ENCODE data around the gene FAM13A.

Gene FAM13A

GRCh38 chr4:88788424-88788823 lies 268.6 kb downstream of the FAM13A start:
- no peak for DNase-seq (ENCODE audit: low read depth)
- TF ChIP-seq CTCF (IDR thresholded peaks at IDR 0.05; ENCODE audit: control insufficient read depth, extremely low read depth, insufficient read depth), result no peak
- H3K4me3 ChIP-seq (ENCODE audit: low read depth, low read length), result no peak overlapping the region

- no peak for DNase-seq (ENCODE audit: low read depth)
Measured at GRCh38 chr4:88786011-88786410, 271.0 kb downstream of the FAM13A start.

GRCh38 chr4:88780389-88780788 lies 276.6 kb downstream of the FAM13A start:
- no peak for TF ChIP-seq CTCF (IDR thresholded peaks at IDR 0.05; ENCODE audit: control insufficient read depth, extremely low read depth, insufficient read depth)
- no peak for DNase-seq (ENCODE audit: low read depth)
- no peak overlapping the region for H3K4me3 ChIP-seq (ENCODE audit: low read depth, low read length)

More at GRCh38 chr4:88786011-88786410, 271.0 kb downstream of the FAM13A start:
- H3K4me3 ChIP-seq (ENCODE audit: low read depth, low read length), result no peak overlapping the region
- no peak for TF ChIP-seq CTCF (IDR thresholded peaks at IDR 0.05; ENCODE audit: control insufficient read depth, extremely low read depth, insufficient read depth)

GRCh38 chr4:88779431-88779830 lies 277.6 kb downstream of the FAM13A start:
- TF ChIP-seq CTCF (IDR thresholded peaks at IDR 0.05; ENCODE audit: control insufficient read depth, extremely low read depth, insufficient read depth), result no peak
- no peak for DNase-seq (ENCODE audit: low read depth)
- H3K4me3 ChIP-seq (ENCODE audit: low read depth, low read length), result no peak overlapping the region

GRCh38 chr4:88775529-88775928 lies 281.5 kb downstream of the FAM13A start:
- no peak for DNase-seq (ENCODE audit: low read depth)
- no peak overlapping the region for H3K4me3 ChIP-seq (ENCODE audit: low read depth, low read length)
- TF ChIP-seq CTCF (IDR thresholded peaks at IDR 0.05; ENCODE audit: control insufficient read depth, extremely low read depth, insufficient read depth), result no peak

- H3K4me3 ChIP-seq (ENCODE audit: low read depth, low read length), result no peak overlapping the region
- DNase-seq (ENCODE audit: low read depth), result no peak
- no peak for TF ChIP-seq CTCF (IDR thresholded peaks at IDR 0.05; ENCODE audit: control insufficient read depth, extremely low read depth, insufficient read depth)
Measured at GRCh38 chr4:88775026-88775425, 282.0 kb downstream of the FAM13A start.

- H3K4me3 ChIP-seq (ENCODE audit: low read depth, low read length), result no peak overlapping the region
- peak; percentile 61 for DNase-seq (ENCODE audit: low read depth)
- TF ChIP-seq CTCF (IDR thresholded peaks at IDR 0.05; ENCODE audit: control insufficient read depth, extremely low read depth, insufficient read depth), result no peak
Measured at GRCh38 chr4:88771883-88772450, 285.0 kb downstream of the FAM13A start.

Data from LNCaP clone FGC (cell line).